ENCODE measurements around the gene COMMD7.

The COMMD7 gene

DNA sequence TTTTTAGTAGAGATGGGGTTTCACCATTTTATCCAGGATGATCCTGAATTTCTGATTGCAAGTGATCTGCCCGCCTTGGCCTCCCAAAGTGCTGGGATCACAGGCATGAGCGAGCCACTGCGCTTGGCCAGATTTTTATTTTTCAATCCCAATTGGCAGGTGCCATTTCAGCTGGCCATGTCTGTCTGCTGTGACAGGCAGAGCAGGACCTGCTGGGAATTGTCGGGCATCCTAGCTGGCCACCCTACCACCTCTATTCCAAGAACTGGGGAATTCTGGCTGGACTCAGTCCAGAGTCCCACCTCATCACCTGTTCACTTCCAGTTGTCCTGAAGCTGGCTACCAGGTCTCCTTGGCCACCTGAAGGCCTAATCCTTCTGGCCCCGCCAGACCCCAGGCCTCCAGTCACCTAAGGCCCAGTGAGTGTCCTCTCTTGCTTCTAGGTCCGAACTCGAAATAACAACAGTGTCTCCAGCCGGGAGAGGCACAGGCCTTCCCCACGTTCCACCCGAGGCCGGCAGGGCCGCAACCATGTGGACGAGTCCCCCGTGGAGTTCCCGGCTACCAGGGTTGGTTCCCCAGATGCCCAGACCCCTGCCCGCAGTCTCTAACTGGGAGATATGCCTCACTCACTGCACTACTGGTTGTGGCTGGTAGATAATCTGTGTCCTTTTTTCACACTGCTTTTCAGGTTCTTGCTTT is 42.9 kb upstream of the COMMD7 start:
- no peak for DNase-seq (ENCODE audit: low read depth)
- TF ChIP-seq, protein P1, sequence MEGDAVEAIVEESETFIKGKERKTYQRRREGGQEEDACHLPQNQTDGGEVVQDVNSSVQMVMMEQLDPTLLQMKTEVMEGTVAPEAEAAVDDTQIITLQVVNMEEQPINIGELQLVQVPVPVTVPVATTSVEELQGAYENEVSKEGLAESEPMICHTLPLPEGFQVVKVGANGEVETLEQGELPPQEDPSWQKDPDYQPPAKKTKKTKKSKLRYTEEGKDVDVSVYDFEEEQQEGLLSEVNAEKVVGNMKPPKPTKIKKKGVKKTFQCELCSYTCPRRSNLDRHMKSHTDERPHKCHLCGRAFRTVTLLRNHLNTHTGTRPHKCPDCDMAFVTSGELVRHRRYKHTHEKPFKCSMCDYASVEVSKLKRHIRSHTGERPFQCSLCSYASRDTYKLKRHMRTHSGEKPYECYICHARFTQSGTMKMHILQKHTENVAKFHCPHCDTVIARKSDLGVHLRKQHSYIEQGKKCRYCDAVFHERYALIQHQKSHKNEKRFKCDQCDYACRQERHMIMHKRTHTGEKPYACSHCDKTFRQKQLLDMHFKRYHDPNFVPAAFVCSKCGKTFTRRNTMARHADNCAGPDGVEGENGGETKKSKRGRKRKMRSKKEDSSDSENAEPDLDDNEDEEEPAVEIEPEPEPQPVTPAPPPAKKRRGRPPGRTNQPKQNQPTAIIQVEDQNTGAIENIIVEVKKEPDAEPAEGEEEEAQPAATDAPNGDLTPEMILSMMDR (conservative IDR thresholded peaks at IDR 0.05; ENCODE audit: low read length) = no peak
- no peak overlapping the region for H3K4me3 ChIP-seq (ENCODE audit: low read length)

DNA sequence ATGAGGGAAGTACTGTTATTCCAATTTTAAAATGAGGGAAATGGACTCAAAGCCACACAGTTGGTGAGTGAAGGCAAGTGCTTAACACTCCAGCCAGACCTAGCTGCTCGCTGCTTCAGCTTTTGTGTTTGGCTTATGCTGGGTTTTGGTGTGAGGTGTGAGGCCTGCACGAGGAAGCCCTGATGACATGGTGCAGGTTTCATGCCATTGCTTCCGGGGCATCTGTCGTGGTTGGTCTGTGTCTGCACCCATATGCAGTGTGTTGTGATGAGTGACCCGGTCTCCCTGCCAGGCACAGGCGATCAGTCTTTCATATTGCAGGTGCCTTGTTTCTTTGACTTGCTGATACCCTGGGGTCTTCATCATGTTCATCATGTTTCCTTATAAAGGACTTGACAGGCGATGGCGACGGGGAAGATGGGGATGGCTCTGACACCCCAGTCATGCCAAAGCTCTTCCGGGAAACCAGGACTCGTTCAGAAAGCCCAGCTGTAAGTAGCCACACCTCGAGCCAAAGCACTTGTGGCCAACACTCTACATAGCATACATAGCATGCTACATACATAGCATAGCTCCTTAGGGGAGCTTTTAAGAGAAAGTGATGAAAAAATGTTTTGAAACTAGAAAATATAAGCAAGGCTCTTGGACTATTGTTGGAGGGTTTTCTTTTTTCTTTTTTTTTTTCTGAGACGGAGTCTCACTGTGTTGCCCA is 41.3 kb upstream of the COMMD7 start:
- TF ChIP-seq, protein P1 (conservative IDR thresholded peaks at IDR 0.05; ENCODE audit: low read length) = no peak
- no peak overlapping the region for H3K4me3 ChIP-seq (ENCODE audit: low read length)
- DNase-seq (ENCODE audit: low read depth) = no peak

DNA sequence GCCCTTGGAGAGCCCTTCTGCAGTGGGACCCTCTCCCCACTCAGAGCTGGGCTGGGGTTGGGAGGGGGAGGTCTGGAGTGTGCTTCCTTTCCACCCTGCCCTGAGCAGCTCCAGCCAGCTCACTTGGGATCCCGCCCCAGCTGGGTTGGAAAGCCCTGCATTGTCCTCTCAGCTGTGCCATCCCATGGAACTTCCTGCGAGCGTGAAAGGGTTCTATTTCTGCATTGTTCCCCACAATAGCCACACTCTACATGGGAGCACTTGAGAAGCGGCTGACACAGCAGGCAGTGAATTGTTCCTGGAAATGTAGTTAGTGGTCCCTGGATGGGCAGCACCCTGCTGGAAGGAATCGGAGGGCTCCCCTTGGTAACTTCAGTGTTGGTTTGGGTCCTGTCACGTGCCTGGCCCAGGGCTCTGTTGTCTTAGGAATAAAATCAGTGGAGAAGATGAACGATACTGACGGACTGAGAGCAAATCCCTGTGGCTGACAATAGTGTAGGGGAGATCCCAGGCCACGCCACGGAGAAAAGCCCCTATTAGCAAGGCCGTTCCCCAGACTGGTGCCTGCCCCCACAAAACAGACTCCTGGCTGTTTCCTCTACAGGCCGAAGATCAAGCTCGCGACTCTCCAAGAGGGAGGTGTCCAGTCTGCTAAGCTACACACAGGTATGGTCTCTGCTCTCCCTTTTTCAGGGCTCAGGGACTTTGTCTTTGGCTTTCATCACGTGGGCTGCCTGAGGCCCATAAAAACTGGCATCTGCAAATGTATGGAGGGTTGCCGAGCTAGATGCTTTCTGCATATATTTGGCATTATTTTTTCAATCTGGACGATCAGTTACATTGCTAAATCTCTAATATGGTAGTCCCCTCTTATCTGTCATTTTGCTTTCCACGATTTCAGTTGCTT is 37.7 kb upstream of the COMMD7 start:
- no peak for DNase-seq (ENCODE audit: low read depth)
- TF ChIP-seq, protein P1 (conservative IDR thresholded peaks at IDR 0.05; ENCODE audit: low read length) = no peak
- H3K4me3 ChIP-seq (ENCODE audit: low read length) = no peak overlapping the region

DNA sequence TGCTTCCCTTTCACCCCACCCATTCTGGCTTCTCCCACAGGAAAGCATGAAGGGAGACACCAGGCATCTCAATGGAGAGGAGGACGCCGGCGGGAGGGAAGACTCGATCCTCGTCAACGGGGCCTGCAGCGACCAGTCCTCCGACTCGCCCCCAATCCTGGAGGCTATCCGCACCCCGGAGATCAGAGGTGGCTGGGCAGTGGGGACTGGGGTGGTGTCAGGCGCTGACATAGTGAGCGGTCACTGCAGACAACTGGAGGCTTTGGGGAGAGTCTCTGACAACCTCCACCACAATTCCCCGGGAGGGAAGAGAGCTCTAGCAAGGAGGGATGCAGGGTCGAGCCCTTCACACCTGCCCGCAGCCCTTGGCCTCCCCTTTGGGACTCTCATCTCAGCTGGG is 37.0 kb upstream of the COMMD7 start:
- TF ChIP-seq, protein P1 (conservative IDR thresholded peaks at IDR 0.05; ENCODE audit: low read length) = no peak
- DNase-seq (ENCODE audit: low read depth) = no peak

DNA sequence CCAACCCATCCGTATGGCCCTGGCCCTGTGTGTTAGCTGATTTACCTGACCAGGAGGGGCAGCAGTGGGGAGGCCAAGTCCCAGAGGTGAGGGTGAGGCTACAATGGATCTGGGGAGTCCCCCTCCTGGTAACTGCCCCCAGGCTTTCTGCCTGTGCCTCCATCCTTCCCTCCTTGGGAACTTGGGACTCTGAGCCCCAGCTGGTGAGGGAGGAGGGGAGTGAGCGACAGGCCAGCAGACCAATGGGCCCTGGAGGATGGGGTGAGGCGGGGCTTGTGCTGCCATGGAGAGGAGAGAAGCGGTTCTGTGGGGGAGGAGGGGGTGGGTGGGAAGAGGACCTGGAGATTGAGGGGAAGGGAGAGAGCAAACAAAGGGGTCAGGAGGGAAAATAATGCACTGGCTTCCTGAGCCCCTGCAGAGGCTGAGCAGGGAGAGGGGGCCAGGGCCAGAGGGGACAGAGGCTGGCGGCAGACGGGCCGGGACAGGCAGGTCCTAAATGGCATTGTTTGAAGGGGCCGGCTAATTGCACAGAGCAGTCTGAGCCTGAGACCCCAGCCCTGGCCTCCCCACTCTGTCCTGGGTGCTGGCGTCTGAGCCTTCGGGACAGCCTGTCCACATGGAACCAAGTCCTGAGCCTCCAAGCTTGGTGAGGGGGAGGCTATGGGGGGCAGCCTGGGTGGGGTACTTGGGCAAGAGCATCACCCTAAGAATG is 36.4 kb upstream of the COMMD7 start:
- TF ChIP-seq, protein P1 (conservative IDR thresholded peaks at IDR 0.05; ENCODE audit: low read length) = no peak
- H3K4me3 ChIP-seq (ENCODE audit: low read length) = no peak overlapping the region
- no peak for DNase-seq (ENCODE audit: low read depth)

More for the DNA sequence above, 37.0 kb upstream of the COMMD7 start:
- no peak overlapping the region for H3K4me3 ChIP-seq (ENCODE audit: low read length)

DNA sequence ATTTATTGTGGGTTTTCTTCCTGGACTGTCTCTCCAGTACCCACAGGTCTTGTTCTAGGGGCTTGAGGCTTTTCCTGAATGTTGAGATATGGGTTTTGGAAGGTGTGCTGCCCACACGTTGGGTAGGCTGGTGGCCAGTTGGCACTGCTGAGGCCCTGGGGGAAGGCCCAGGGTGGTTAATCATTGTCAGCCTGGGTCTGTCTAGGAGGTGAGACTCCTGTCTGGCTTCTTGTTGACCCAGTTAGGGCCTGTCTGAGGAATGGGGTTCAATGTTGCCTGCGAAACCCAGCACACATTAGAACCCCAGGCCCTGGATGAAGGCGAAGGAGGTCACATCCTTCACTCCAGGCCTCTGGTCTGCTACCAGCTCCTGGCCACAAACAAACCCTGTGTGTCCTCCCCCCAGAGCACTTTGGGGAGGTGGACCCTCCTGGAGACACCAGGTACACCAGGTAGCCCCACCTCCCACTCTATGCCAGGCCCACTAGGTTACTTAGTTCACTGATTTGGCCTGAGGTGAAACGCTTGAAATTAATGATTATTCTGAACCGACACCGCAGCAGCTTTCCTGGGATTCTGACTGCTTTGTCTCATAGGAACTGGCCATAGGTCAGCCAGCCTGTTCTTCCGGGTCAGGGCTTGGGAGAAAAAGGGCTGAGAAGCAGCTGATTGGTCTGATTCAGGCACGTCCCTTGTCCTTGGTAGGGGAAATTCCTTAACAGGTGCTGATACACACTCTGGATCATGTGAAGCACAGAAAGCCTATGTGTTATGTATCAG is 34.1 kb upstream of the COMMD7 start:
- DNase-seq (ENCODE audit: low read depth) = no peak
- TF ChIP-seq, protein P1 (conservative IDR thresholded peaks at IDR 0.05; ENCODE audit: low read length) = no peak
- H3K4me3 ChIP-seq (ENCODE audit: low read length) = no peak overlapping the region

All from AG10803 (cell line).